ENCODE measurements around the gene ZFP69B.
A peak's percentile ranks its signal among the peaks of the same experiment; 100 is the strongest.

Gene ZFP69B

GRCh38 chr1:40449684-40450494 lies at the start of gene ZFP69B:
Gene ZFP69B (plus strand): TSS chr1:40450476. CDS start chr1:40450962, 486 bp downstream.
- DNase-seq = peak; percentile 93

- DNase-seq = no peak
Measured at GRCh38 chr1:40401473-40402201, 48.6 kb upstream of the ZFP69B start.

GRCh38 chr1:40404670-40405462 lies 45.4 kb upstream of the ZFP69B start:
- peak; percentile 62 for DNase-seq

GRCh38 chr1:40405812-40406211 lies 44.5 kb upstream of the ZFP69B start:
- DNase-seq = no peak

- DNase-seq = no peak
Measured at GRCh38 chr1:40407453-40407852, 42.8 kb upstream of the ZFP69B start.

- no peak for DNase-seq
Measured at GRCh38 chr1:40409467-40409866, 40.8 kb upstream of the ZFP69B start.

- DNase-seq = no peak
Measured at GRCh38 chr1:40411294-40411693, 39.0 kb upstream of the ZFP69B start.

GRCh38 chr1:40411843-40412242 lies 38.4 kb upstream of the ZFP69B start:
- no peak for DNase-seq

GRCh38 chr1:40413527-40414252 lies 36.6 kb upstream of the ZFP69B start:
- DNase-seq = no peak

GRCh38 chr1:40414331-40414730 lies 35.9 kb upstream of the ZFP69B start:
- DNase-seq = no peak

- no peak for DNase-seq
Measured at GRCh38 chr1:40416709-40417108, 33.6 kb upstream of the ZFP69B start.

GRCh38 chr1:40421431-40422384 lies 28.6 kb upstream of the ZFP69B start:
- DNase-seq = peak; percentile 46

GRCh38 chr1:40422630-40423263 lies 27.5 kb upstream of the ZFP69B start:
- no peak for DNase-seq

- no peak for DNase-seq
Measured at GRCh38 chr1:40423264-40423642, 27.0 kb upstream of the ZFP69B start.

- no peak for DNase-seq
Measured at GRCh38 chr1:40423951-40424618, 26.2 kb upstream of the ZFP69B start.

GRCh38 chr1:40425198-40425597 lies 25.1 kb upstream of the ZFP69B start:
- no peak for DNase-seq

- DNase-seq = no peak
Measured at GRCh38 chr1:40431385-40431784, 18.9 kb upstream of the ZFP69B start.

- DNase-seq = peak; percentile 23
Measured at GRCh38 chr1:40432644-40433390, 17.5 kb upstream of the ZFP69B start.

- DNase-seq = peak; percentile 3
Measured at GRCh38 chr1:40435471-40435870, 14.8 kb upstream of the ZFP69B start.

GRCh38 chr1:40435876-40436275 lies 14.4 kb upstream of the ZFP69B start:
- no peak for DNase-seq
